HEK293 (cell line): ENCODE measurements around the gene D2HGDH.

Experiments
- SALL2 ChIP-seq: fragments of 450-650 bp; formaldehyde crosslinking; IDR thresholded peaks from 2 replicates; pipeline ENCODE4 v1.5.0; 2017; ENCODE audit warnings: missing biosample characterization, mild to moderate bottlenecking, missing genetic modification characterization, borderline replicate concordance
- YY2 ChIP-seq: fragments of 450-650 bp; formaldehyde crosslinking; IDR thresholded peaks from 2 replicates; pipeline ENCODE4 v1.5.1; 2016; ENCODE audit warnings: missing biosample characterization, missing genetic modification characterization
- ZNF544 ChIP-seq: fragments of 450-650 bp; formaldehyde crosslinking; IDR thresholded peaks from 2 replicates; pipeline ENCODE4 v1.5.0; 2017; ENCODE audit warnings: missing biosample characterization, missing genetic modification characterization
- TF ChIP-seq, protein P1 (sequence below): fragments of 450-650 bp; formaldehyde crosslinking; IDR thresholded peaks from 2 replicates; pipeline ENCODE4 v1.5.1; 2016; ENCODE audit warnings: missing biosample characterization, missing genetic modification characterization
- TF ChIP-seq, protein P2 (sequence below): fragments of 450-650 bp; formaldehyde crosslinking; IDR thresholded peaks from 2 replicates; pipeline ENCODE4 v1.5.0; 2017; ENCODE audit warnings: missing biosample characterization, missing genetic modification characterization, borderline replicate concordance

DNA sequence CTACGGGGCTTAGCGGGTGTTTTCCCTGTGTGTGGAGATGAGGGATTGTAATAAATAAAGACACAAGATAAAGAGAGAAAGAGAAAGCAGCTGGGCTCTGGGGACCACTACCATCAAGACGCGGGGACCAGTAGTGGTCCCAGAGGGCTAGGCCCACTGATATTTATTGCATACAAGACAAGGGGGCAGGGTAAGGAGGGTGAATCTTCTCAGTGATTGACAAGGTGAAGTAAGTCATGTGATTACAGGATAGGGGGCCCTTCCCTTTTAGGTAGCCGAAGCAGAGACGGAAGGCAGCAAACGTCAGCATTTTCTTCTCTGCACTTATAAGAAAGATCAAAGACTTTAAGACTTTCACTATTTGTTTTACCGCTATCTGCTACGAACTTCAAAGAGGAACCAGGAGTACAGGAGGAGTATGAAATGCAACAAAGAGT lies 37.7 kb downstream of the D2HGDH start:
- TF ChIP-seq SALL2 (tag by site-specific recombination), result no peak
- TF ChIP-seq, protein P1, sequence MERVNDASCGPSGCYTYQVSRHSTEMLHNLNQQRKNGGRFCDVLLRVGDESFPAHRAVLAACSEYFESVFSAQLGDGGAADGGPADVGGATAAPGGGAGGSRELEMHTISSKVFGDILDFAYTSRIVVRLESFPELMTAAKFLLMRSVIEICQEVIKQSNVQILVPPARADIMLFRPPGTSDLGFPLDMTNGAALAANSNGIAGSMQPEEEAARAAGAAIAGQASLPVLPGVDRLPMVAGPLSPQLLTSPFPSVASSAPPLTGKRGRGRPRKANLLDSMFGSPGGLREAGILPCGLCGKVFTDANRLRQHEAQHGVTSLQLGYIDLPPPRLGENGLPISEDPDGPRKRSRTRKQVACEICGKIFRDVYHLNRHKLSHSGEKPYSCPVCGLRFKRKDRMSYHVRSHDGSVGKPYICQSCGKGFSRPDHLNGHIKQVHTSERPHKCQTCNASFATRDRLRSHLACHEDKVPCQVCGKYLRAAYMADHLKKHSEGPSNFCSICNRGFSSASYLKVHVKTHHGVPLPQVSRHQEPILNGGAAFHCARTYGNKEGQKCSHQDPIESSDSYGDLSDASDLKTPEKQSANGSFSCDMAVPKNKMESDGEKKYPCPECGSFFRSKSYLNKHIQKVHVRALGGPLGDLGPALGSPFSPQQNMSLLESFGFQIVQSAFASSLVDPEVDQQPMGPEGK, result no peak
- no peak for TF ChIP-seq YY2 (tag by site-specific recombination)
- no peak for TF ChIP-seq ZNF544 (tag by site-specific recombination)
- TF ChIP-seq, protein P2, sequence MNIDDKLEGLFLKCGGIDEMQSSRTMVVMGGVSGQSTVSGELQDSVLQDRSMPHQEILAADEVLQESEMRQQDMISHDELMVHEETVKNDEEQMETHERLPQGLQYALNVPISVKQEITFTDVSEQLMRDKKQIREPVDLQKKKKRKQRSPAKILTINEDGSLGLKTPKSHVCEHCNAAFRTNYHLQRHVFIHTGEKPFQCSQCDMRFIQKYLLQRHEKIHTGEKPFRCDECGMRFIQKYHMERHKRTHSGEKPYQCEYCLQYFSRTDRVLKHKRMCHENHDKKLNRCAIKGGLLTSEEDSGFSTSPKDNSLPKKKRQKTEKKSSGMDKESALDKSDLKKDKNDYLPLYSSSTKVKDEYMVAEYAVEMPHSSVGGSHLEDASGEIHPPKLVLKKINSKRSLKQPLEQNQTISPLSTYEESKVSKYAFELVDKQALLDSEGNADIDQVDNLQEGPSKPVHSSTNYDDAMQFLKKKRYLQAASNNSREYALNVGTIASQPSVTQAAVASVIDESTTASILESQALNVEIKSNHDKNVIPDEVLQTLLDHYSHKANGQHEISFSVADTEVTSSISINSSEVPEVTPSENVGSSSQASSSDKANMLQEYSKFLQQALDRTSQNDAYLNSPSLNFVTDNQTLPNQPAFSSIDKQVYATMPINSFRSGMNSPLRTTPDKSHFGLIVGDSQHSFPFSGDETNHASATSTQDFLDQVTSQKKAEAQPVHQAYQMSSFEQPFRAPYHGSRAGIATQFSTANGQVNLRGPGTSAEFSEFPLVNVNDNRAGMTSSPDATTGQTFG (tag by site-specific recombination), result no peak
